Thyroid gland (tissue), 4 donors: ENCODE results near the gene EXOG. TPM values are rescaled to one million over a fixed set of nuclear protein-coding genes. Genes with fewer than 3 reads are reported as not detected.
A peak's percentile ranks its signal among the peaks of the same experiment; 100 is the strongest.

ENCODE experiments used
- DNase-seq, 2 donors: peaks; one replicate each; pipeline ENCODE4 v3.0.0-alpha.2; 2019
- H3K27ac ChIP-seq, 3 donors: fragments of 200-600 bp; sonication (generic); 1 replicate in 2 of 3; 2 replicates in 1 of 3; pipeline ENCODE4 v1.5.1; 2016 to 2019; ENCODE audit warnings: mild to moderate bottlenecking in 1 of 3, moderate library complexity in 1 of 3
- H3K27me3 ChIP-seq: fragments of 200-600 bp; sonication (generic); one replicate; pipeline ENCODE4 v1.5.1; 2019
- H3K36me3 ChIP-seq, 2 donors: fragments of 200-600 bp; sonication (generic); one replicate each; pipeline ENCODE4 v1.5.1; 2016 to 2019
- H3K4me1 ChIP-seq, 2 donors: fragments of 200-600 bp; sonication (generic); one replicate each; pipeline ENCODE4 v1.5.1; 2017 to 2019
- H3K4me3 ChIP-seq, 3 donors: fragments of 200-600 bp; sonication (generic); replicated peaks in 1 of 3; 1 replicate in 2 of 3; 2 replicates in 1 of 3; pipeline ENCODE4 v1.5.1; 2016; ENCODE audit warnings: mild to moderate bottlenecking in 1 of 3
- H3K9me3 ChIP-seq: fragments of 200-600 bp; sonication (generic); one replicate; pipeline ENCODE4 v1.5.1; 2017
- POLR2A ChIP-seq, 2 donors: fragments of 450-650 bp; IDR thresholded peaks; one replicate each; pipeline ENCODE4 v1.6.1; 2017; ENCODE audit warnings: antibody characterized with exemption in 2 of 2, mild to moderate bottlenecking in 2 of 2, moderate library complexity in 1 of 2
- WGBS, 2 donors: methylation state at CpG; one replicate each; pipeline ENCODE4 v1.1.5; 2017; 5-methylcytosine and 5-hydroxymethylcytosine counted together
- intact Hi-C: fragments of 100-400 bp; cut with DNase I; formaldehyde crosslinking; loops from one replicate; pipeline ENCODE4 v1.15.1; 2023
- total RNA-seq, 4 donors: library from RNA; depleted of rRNA; stranded (reverse); fragments of >200 nt; gene quantifications; one replicate each; pipeline ENCODE4 v1.2.3, GENCODE V29; 2016
- TF ChIP-seq, protein P1 (sequence below), 6 experiments: fragments of 200-600 bp in 3 of 6; fragments of 450-650 bp in 3 of 6; sonication (generic) in 3 of 6; IDR thresholded peaks; one replicate each; pipeline ENCODE4 v1.5.1; 2016 to 2019; ENCODE audit warnings: antibody characterized with exemption in 6 of 6, mild to moderate bottlenecking in 2 of 6, inconsistent platforms in 1 of 6, moderate library complexity in 1 of 6

The EXOG gene
- total RNA-seq, 4 donors from 2014 or later, result 7.6 to 17.6 (median 14.1) TPM

DNA sequence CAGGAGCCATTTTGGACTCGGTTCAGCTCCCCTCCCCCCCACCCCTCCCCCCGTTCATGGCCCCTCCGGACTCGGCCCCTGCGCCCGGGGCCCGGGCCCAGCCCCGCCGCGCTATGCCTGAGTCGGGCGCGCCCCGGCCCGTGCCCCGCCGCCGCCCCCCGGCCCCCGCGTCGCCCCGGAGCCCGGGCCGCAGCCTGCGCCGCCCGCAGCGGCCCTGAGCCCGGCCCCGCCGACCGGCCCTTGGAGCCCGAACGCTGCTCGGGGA is 42.3 kb upstream of the EXOG start:
- WGBS, 2 donors, result 0% methylated on average over 14 of the region's 36 CpGs; no CpG with 5 or more reads in 1 of the 2 donors
- no peaks in the 10 kb centered on the region for H3K36me3 ChIP-seq
- no peak for DNase-seq
- intact Hi-C loops, result no loop called here
- H3K27me3 ChIP-seq, result no peaks in the 10 kb centered on the region
- no peaks in the 10 kb centered on the region for H3K9me3 ChIP-seq
- H3K4me3 ChIP-seq, result peak overlapping the region in 2 of 3 donors; percentile 72 to 78
- peaks cover 27 to 32% of the 10 kb centered on the region in 2 donors for H3K4me1 ChIP-seq
- no peak for TF ChIP-seq POLR2A (IDR thresholded peaks at IDR 0.05)
- TF ChIP-seq, protein P1, sequence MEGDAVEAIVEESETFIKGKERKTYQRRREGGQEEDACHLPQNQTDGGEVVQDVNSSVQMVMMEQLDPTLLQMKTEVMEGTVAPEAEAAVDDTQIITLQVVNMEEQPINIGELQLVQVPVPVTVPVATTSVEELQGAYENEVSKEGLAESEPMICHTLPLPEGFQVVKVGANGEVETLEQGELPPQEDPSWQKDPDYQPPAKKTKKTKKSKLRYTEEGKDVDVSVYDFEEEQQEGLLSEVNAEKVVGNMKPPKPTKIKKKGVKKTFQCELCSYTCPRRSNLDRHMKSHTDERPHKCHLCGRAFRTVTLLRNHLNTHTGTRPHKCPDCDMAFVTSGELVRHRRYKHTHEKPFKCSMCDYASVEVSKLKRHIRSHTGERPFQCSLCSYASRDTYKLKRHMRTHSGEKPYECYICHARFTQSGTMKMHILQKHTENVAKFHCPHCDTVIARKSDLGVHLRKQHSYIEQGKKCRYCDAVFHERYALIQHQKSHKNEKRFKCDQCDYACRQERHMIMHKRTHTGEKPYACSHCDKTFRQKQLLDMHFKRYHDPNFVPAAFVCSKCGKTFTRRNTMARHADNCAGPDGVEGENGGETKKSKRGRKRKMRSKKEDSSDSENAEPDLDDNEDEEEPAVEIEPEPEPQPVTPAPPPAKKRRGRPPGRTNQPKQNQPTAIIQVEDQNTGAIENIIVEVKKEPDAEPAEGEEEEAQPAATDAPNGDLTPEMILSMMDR (IDR thresholded peaks at IDR 0.05), result no peak
- H3K27ac ChIP-seq, result peak overlapping the region; percentile 39 to 87 (median 44)

GRCh38 chr3:38454178-38454883 is 41.8 kb upstream of the EXOG start:
- H3K4me1 ChIP-seq, result peaks cover 31 to 37% of the 10 kb centered on the region in 2 donors
- TF ChIP-seq POLR2A (IDR thresholded peaks at IDR 0.05), result peak in 1 of 2 donors; percentile 29
- TF ChIP-seq, protein P1 (IDR thresholded peaks at IDR 0.05), result no peak
- no peaks in the 10 kb centered on the region for H3K9me3 ChIP-seq
- intact Hi-C loops, result no loop called here
- H3K27me3 ChIP-seq, result no peaks in the 10 kb centered on the region
- no peaks in the 10 kb centered on the region for H3K36me3 ChIP-seq
- WGBS, 2 donors, result 1% methylated on average over 22 to 29 of the region's 78 CpGs
- peak overlapping the region; percentile 39 to 87 (median 44) for H3K27ac ChIP-seq
- H3K4me3 ChIP-seq, result peak overlapping the region; percentile 72 to 78 (median 74)
- DNase-seq, result peak; percentile 38 to 44

GRCh38 chr3:38454884-38455638 is 41.1 kb upstream of the EXOG start:
- WGBS, 2 donors, result 0% methylated on average over 16 to 36 of the region's 72 CpGs

GRCh38 chr3:38455639-38456430 is 40.3 kb upstream of the EXOG start:
- WGBS, 2 donors, result 8 to 15% methylated on average over 11 to 12 of the region's 15 CpGs
- peak; percentile 37 to 40 for DNase-seq
- intact Hi-C loops, result no loop called here
- Histone ChIP-seq H3K4me1 (peaks cover 46 to 52% of the 10 kb centered on the region in 2 donors), H3K27ac (peak overlapping the region; percentile 15 to 87 (median 39)), H3K36me3 (no peaks in the 10 kb centered on the region), H3K4me3 (peak overlapping the region; percentile 72 to 78 (median 74)), H3K9me3 (no peaks in the 10 kb centered on the region), H3K27me3 (no peaks in the 10 kb centered on the region)
- TF ChIP-seq, protein P1 (IDR thresholded peaks at IDR 0.05), result no peak
- TF ChIP-seq POLR2A (IDR thresholded peaks at IDR 0.05), result no peak

More at GRCh38 chr3:38454884-38455638, 41.1 kb upstream of the EXOG start:
- Histone ChIP-seq H3K36me3 (no peaks in the 10 kb centered on the region), H3K27me3 (no peaks in the 10 kb centered on the region), H3K27ac (peak overlapping the region; percentile 15 to 87 (median 39)), H3K4me1 (peaks cover 39 to 45% of the 10 kb centered on the region in 2 donors), H3K9me3 (no peaks in the 10 kb centered on the region), H3K4me3 (peak overlapping the region; percentile 72 to 78 (median 74))
- intact Hi-C loops, result no loop called here
- DNase-seq, result peak; percentile 73 to 79
- peak in 1 of 2 donors; percentile 47 for TF ChIP-seq POLR2A (IDR thresholded peaks at IDR 0.05)
- TF ChIP-seq, protein P1 (IDR thresholded peaks at IDR 0.05), result no peak
